H1 (cell line): ENCODE data around the gene TLK1. TPM values are rescaled to one million over a fixed set of nuclear protein-coding genes. Genes with fewer than 3 reads are reported as not detected.

Source experiments
- CTCF ChIA-PET: fragments of 300-600 bp; sonication (Branson Sonifier 250); formaldehyde crosslinking; loops from one replicate; lab custom pipeline; 2021; ENCODE audit not compliant: partially characterized antibody; lab: Charles Lee
- POLR2A ChIA-PET: fragments of 300-600 bp; sonication (Branson Sonifier 250); formaldehyde crosslinking; loops from one replicate; lab custom pipeline; 2021; ENCODE audit warnings: inconsistent platforms; ENCODE audit not compliant: partially characterized antibody; lab: Charles Lee
- DNase-seq, 2 experiments: peaks; one replicate each; pipeline versions ENCODE4 v3.0.0 to v3.0.0-alpha.2; 2010 to 2022; ENCODE audit warnings: low spot score in 2 of 2, low read depth in 1 of 2, mixed read lengths in 1 of 2
- FAIRE-seq: peaks from 2 replicates; lab custom pipeline; 2011; peaks lifted over from hg19 to GRCh38; lab: Jason Lieb, UNC
- H2AFZ ChIP-seq: 2 replicates; pipeline ENCODE4 v1.8.1; 2012; ENCODE audit warnings: low read length, inconsistent platforms
- H2AK5ac ChIP-seq: 2 replicates; pipeline ENCODE4 v1.6.1; 2013; ENCODE audit warnings: low read depth, low read length
- H2BK120ac ChIP-seq: replicated peaks from 2 replicates; pipeline ENCODE3; 2013; ENCODE audit warnings: low read depth, low read length, inconsistent platforms
- H2BK12ac ChIP-seq: 2 replicates; pipeline ENCODE4 v1.6.1; 2013; ENCODE audit warnings: low read depth, low read length
- H2BK15ac ChIP-seq: 2 replicates; pipeline ENCODE4 v1.6.1; 2013; ENCODE audit warnings: low read length
- H2BK20ac ChIP-seq: 2 replicates; pipeline ENCODE4 v1.6.1; 2013; ENCODE audit warnings: low read length
- H2BK5ac ChIP-seq: 2 replicates; pipeline ENCODE4 v1.6.1; 2013; ENCODE audit warnings: low read depth, low read length
- H3K14ac ChIP-seq: 2 replicates; pipeline ENCODE4 v1.6.1; 2013; ENCODE audit warnings: inconsistent platforms; ENCODE audit not compliant: insufficient read length
- H3K18ac ChIP-seq: 2 replicates; pipeline ENCODE4 v1.6.1; 2013; ENCODE audit warnings: low read length; ENCODE audit errors: extremely low read depth
- H3K23ac ChIP-seq: 2 replicates; pipeline ENCODE4 v1.6.1; 2013; ENCODE audit warnings: inconsistent platforms; ENCODE audit not compliant: insufficient read length
- H3K23me2 ChIP-seq: 2 replicates; pipeline ENCODE4 v1.6.1; 2013; ENCODE audit warnings: low read depth, low read length
- H3K27ac ChIP-seq: 2 replicates; pipeline ENCODE4 v1.6.1; 2011; ENCODE audit warnings: low read depth, low read length, inconsistent platforms
- H3K27me3 ChIP-seq, 4 experiments: replicated peaks in 1 of 4; 1 replicate in 1 of 4; 2 replicates in 3 of 4; pipeline versions ENCODE4 v1.6.1 to v1.8.1; 2011 to 2013; ENCODE audit warnings: low read length in 3 of 4, mild to moderate bottlenecking in 3 of 4, inconsistent platforms in 2 of 4, mixed read lengths in 2 of 4, moderate library complexity in 1 of 4; ENCODE audit not compliant: control insufficient read depth in 3 of 4, insufficient read depth in 3 of 4; ENCODE audit errors: extremely low read depth in 1 of 4
- H3K36me3 ChIP-seq, 4 experiments: 2 replicates each; pipeline versions ENCODE4 v1.6.1 to v1.8.1; 2011 to 2013; ENCODE audit warnings: mild to moderate bottlenecking in 4 of 4, low read length in 3 of 4, moderate library complexity in 2 of 4, control low read depth in 1 of 4, inconsistent platforms in 1 of 4; ENCODE audit not compliant: insufficient read depth in 4 of 4, control insufficient read depth in 2 of 4
- H3K4ac ChIP-seq: replicated peaks from 2 replicates; pipeline ENCODE3; 2013; ENCODE audit warnings: low read length, low read depth, mixed read lengths, inconsistent platforms; ENCODE audit not compliant: insufficient read length
- H3K4me1 ChIP-seq, 4 experiments: replicated peaks in 1 of 4; 1 replicate in 1 of 4; 2 replicates in 3 of 4; pipeline versions ENCODE4 v1.6.1 to v1.8.1; 2011 to 2013; ENCODE audit warnings: low read length in 3 of 4, inconsistent platforms in 2 of 4, mixed read lengths in 1 of 4; ENCODE audit not compliant: insufficient read depth in 4 of 4, control insufficient read depth in 3 of 4
- H3K4me2 ChIP-seq, 2 experiments: 2 replicates each; pipeline versions ENCODE4 v1.6.1 to v1.8.1; 2011 to 2013; ENCODE audit warnings: low read depth in 2 of 2, low read length in 2 of 2, control low read depth in 1 of 2, inconsistent platforms in 1 of 2, mild to moderate bottlenecking in 1 of 2; ENCODE audit not compliant: insufficient read depth in 1 of 2
- H3K4me3 ChIP-seq, 4 experiments: fragments of 200-600, 300-600 bp in 1 of 4; sonication (generic), shearing (Covaris generic), sonication (Bioruptor Twin) in 1 of 4; 2 replicates each; pipeline versions ENCODE4 v1.5.1 to v1.8.1; 2011 to 2016; ENCODE audit warnings: low read length in 4 of 4, low read depth in 3 of 4, control low read depth in 2 of 4, inconsistent platforms in 2 of 4, mild to moderate bottlenecking in 2 of 4, mixed read lengths in 1 of 4, moderate library complexity in 1 of 4; ENCODE audit not compliant: insufficient read depth in 2 of 4; ENCODE audit errors: extremely low read depth in 1 of 4
- H3K56ac ChIP-seq: replicated peaks from 2 replicates; pipeline ENCODE3; 2013; ENCODE audit warnings: low read depth, mild to moderate bottlenecking, mixed read lengths, low read length, inconsistent platforms; ENCODE audit not compliant: insufficient read length
- H3K79me1 ChIP-seq: 2 replicates; pipeline ENCODE4 v1.6.1; 2013; ENCODE audit warnings: low read depth, low read length, control low read depth
- H3K79me2 ChIP-seq, 2 experiments: 2 replicates each; pipeline versions ENCODE4 v1.6.1 to v1.8.1; 2012 to 2013; ENCODE audit warnings: low read length in 2 of 2, mild to moderate bottlenecking in 2 of 2, inconsistent platforms in 1 of 2; ENCODE audit not compliant: insufficient read depth in 2 of 2, control insufficient read depth in 1 of 2
- H3K9ac ChIP-seq, 4 experiments: replicated peaks in 1 of 4; 1 replicate in 1 of 4; 2 replicates in 3 of 4; pipeline versions ENCODE4 v1.6.1 to v1.8.1; 2011 to 2013; ENCODE audit warnings: low read depth in 3 of 4, low read length in 3 of 4, control low read depth in 2 of 4, mild to moderate bottlenecking in 2 of 4, moderate library complexity in 2 of 4, inconsistent platforms in 1 of 4; ENCODE audit errors: extremely low read depth in 1 of 4
- H3K9me3 ChIP-seq, 2 experiments: 2 replicates each; pipeline versions ENCODE4 v1.6.1 to v1.8.1; 2012 to 2013; ENCODE audit warnings: mild to moderate bottlenecking in 2 of 2, moderate library complexity in 2 of 2, control low read depth in 1 of 2, inconsistent platforms in 1 of 2, low read depth in 1 of 2, low read length in 1 of 2, mixed read lengths in 1 of 2; ENCODE audit not compliant: insufficient read depth in 2 of 2
- H4K20me1 ChIP-seq, 2 experiments: replicated peaks in 1 of 2; 2 replicates each; pipeline versions ENCODE3 to v1.8.1; 2011 to 2013; ENCODE audit warnings: inconsistent platforms in 2 of 2, low read length in 2 of 2, mild to moderate bottlenecking in 1 of 2; ENCODE audit not compliant: insufficient read depth in 2 of 2, control insufficient read depth in 1 of 2
- H4K5ac ChIP-seq: 2 replicates; pipeline ENCODE4 v1.6.1; 2013; ENCODE audit warnings: low read length, low read depth, mixed read lengths, inconsistent platforms; ENCODE audit not compliant: insufficient read length
- H4K8ac ChIP-seq: 2 replicates; pipeline ENCODE4 v1.8.0; 2013; ENCODE audit warnings: mild to moderate bottlenecking, moderate library complexity, low read length, inconsistent platforms; ENCODE audit not compliant: insufficient read depth; ENCODE audit errors: extremely low read depth
- H4K91ac ChIP-seq: replicated peaks from 2 replicates; pipeline ENCODE3; 2013; ENCODE audit warnings: low read length, mixed read lengths, inconsistent platforms; ENCODE audit not compliant: insufficient read length
- ASH2L ChIP-seq: fragments of 200-600, 300-600 bp; sonication (generic); IDR thresholded peaks from one replicate; pipeline ENCODE4 v1.7.1; 2017; ENCODE audit warnings: low read length
- BCL11A ChIP-seq, 2 experiments: IDR thresholded peaks; one replicate each; pipeline ENCODE4 v1.6.1; 2011; ENCODE audit warnings: low read depth in 2 of 2, low read length in 2 of 2, mild to moderate bottlenecking in 2 of 2
- CTCF ChIP-seq, 3 experiments: IDR thresholded peaks; 1 replicate in 2 of 3; 2 replicates in 1 of 3; pipeline versions ENCODE4 v1.5.1 to v1.6.1; 2011; ENCODE audit warnings: low read length in 3 of 3, mild to moderate bottlenecking in 3 of 3, inconsistent platforms in 2 of 3, low read depth in 1 of 3, moderate library complexity in 1 of 3; ENCODE audit not compliant: insufficient read depth in 1 of 3; ENCODE audit errors: control extremely low read depth in 1 of 3
- NANOG ChIP-seq: IDR thresholded peaks from 2 replicates; pipeline ENCODE4 v1.6.1; 2011; ENCODE audit warnings: low read length, low read depth, mild to moderate bottlenecking, inconsistent platforms; ENCODE audit not compliant: insufficient read depth, poor library complexity, severe bottlenecking
- RAD21 ChIP-seq, 2 experiments: IDR thresholded peaks in 1 of 2; conservative IDR thresholded peaks in 1 of 2; 2 replicates each; pipeline ENCODE4 v1.6.1; 2011; ENCODE audit warnings: low read depth in 2 of 2, low read length in 2 of 2, improper control_type of control experiment in 1 of 2, inconsistent platforms in 1 of 2, mild to moderate bottlenecking in 1 of 2, moderate library complexity in 1 of 2
- WGBS, 2 experiments: shearing (Covaris generic) in 1 of 2; methylation state at CpG; one replicate each; pipeline versions ENCODE4 v1.1.6 to v1.1.7; 2013 to 2015; ENCODE audit warnings: low lambda C conversion rate in 2 of 2, mixed read lengths in 2 of 2, inconsistent platforms in 1 of 2, low coverage in 1 of 2, missing lambda C conversion rate in 1 of 2; ENCODE audit not compliant: insufficient replicate concordance in 2 of 2, insufficient coverage in 1 of 2, insufficient read length in 1 of 2; ENCODE audit errors: extremely low coverage in 1 of 2, missing lambda C conversion rate in 1 of 2; 5-methylcytosine and 5-hydroxymethylcytosine counted together
- polyA plus RNA-seq, 7 experiments: library from polyadenylated mRNA; depleted of rRNA in 3 of 7; stranded (reverse) in 5 of 7; unstranded in 2 of 7; fragments of >200 nt in 5 of 7; fragments of 200-250 nt in 2 of 7; gene quantifications; 1 replicate in 5 of 7; 2 replicates in 1 of 7; 4 replicates in 1 of 7; pipeline versions ENCODE4 v1.2.1 to v1.2.3, GENCODE V29; 2011 to 2013; ENCODE audit warnings: missing spikeins in 2 of 7, mixed read lengths in 2 of 7
- total RNA-seq: library from RNA; stranded (reverse); fragmentation: NEBNext Ultra II Directional; extraction: Animal tissue kit (Norgen Biotek cat#: 25700); gene quantifications from 2 replicates; pipeline ENCODE4 v1.2.1, GENCODE V29; 2021

The TLK1 gene
- total and polyA plus RNA-seq, 2 of the 8 experiments (the other 6 are each of a cell fraction or from before 2014, with no cell fraction given): 11.2 to 102 TPM

- Histone ChIP-seq H3K18ac (no peak overlapping the region), H2BK15ac (no peak overlapping the region), H2AFZ (no peak overlapping the region), H2AK5ac (no peak overlapping the region), H3K23ac (no peak overlapping the region), H3K4me3 (no peak overlapping the region), H3K27ac (no peak overlapping the region), H2BK120ac (no peak overlapping the region), H3K23me2 (no peaks in the 10 kb centered on the region), H3K9me3 (no peaks in the 10 kb centered on the region), H4K8ac (no peak overlapping the region), H2BK12ac (no peak overlapping the region), H3K14ac (no peak overlapping the region), H3K79me1 (no peaks in the 10 kb centered on the region; the same call in 1 of the 2 replicates), H3K79me2 (peaks cover 0 to 95% of the 10 kb centered on the region in 2 experiments; a peak in 3 of 4 replicates), H3K4ac (no peak overlapping the region), H4K91ac (no peak overlapping the region), H3K56ac (no peak overlapping the region), H2BK20ac (no peak overlapping the region), H3K4me1 (peaks cover 0 to 5% (median 0%) of the 10 kb centered on the region in 4 experiments; a peak in 2 of 7 replicates), H3K36me3 (no peaks in the 10 kb centered on the region; a peak in 1 of 8 replicates), H4K20me1 (peaks cover 0 to 2% of the 10 kb centered on the region in 2 experiments), H3K27me3 (no peaks in the 10 kb centered on the region), H3K9ac (no peak overlapping the region), H4K5ac (no peak overlapping the region), H2BK5ac (no peak overlapping the region), H3K4me2 (peak overlapping the region in 1 of 2 experiments; percentile 10; a peak in 2 of 4 replicates)
- DNase-seq (peak in 1 of 2 experiments; percentile 34), FAIRE-seq (peak; percentile 98)
- 70% methylated on average over 13 of the region's 13 CpGs; no CpG with 5 or more reads in 1 of the 2 experiments for WGBS, 2 experiments
- CTCF ChIA-PET: interaction anchor here (0.5 to 3.4 kb wide), 49 partner anchors 9 to 445 kb away, joined by 3 to 17 read pairs (median 3); partner anchors contain the start of genes DCAF17 and METTL8
- POLR2A ChIA-PET: no interaction called here
- TF ChIP-seq BCL11A (IDR thresholded peaks at IDR 0.05; ENCODE audit: low read depth in 2 of 2, low read length in 2 of 2): no peak
- peak; percentile 40 to 53 for TF ChIP-seq RAD21 (IDR thresholded peaks at IDR 0.05 in 1 of 2, conservative IDR thresholded peaks at IDR 0.05 in 1 of 2; ENCODE audit: low read depth in 2 of 2, low read length in 2 of 2)
- peak in 2 of 3 experiments; percentile 48 to 79; a peak in 2 of 4 replicates for TF ChIP-seq CTCF (IDR thresholded peaks at IDR 0.05; ENCODE audit: control extremely low read depth in 1 of 3, insufficient read depth in 1 of 3, low read depth in 1 of 3, low read length in 3 of 3)
- peak; percentile 23 for TF ChIP-seq ASH2L
- no peak for TF ChIP-seq NANOG
These were observed 74.1 kb downstream of the TLK1 start for GRCh38 chr2:171086352-171087290.
